SK-N-SH (cell line): Measurements from ENCODE around the gene PICK1. TPM values are rescaled to one million over a fixed set of nuclear protein-coding genes. Genes with fewer than 3 reads are reported as not detected.

ENCODE experiments used
- CTCF ChIA-PET: fragments of 300-600, 350-600 bp; formaldehyde crosslinking; extraction: SDS; loops from one replicate; lab custom pipeline; 2021; lab: Yijun Ruan, JAX
- POLR2A ChIA-PET: fragments of 350-600 bp; sonication (Branson Sonifier 250); formaldehyde crosslinking; extraction: SDS; loops from one replicate; lab custom pipeline; 2020; ENCODE audit warnings: antibody characterized with exemption, inconsistent platforms; lab: Yijun Ruan, JAX
- DNase-seq: peaks from one replicate; pipeline ENCODE4 v3.0.0; 2012
- H2AFZ ChIP-seq: fragments of 200-600 bp; sonication (generic); 2 replicates; pipeline ENCODE4 v1.8.1; 2016; ENCODE audit warnings: antibody characterized with exemption, mild to moderate bottlenecking, low read depth
- H3F3A ChIP-seq: fragments of 200-600 bp; sonication (generic); replicated peaks from 2 replicates; pipeline ENCODE3; 2016; ENCODE audit warnings: antibody characterized with exemption, mild to moderate bottlenecking; ENCODE audit not compliant: insufficient read depth
- H3K27ac ChIP-seq, 2 experiments: fragments of 200-500 bp in 1 of 2; fragments of 200-600 bp in 1 of 2; sonication (Bioruptor generic) in 1 of 2; sonication (generic), shearing (Covaris generic) in 1 of 2; 2 replicates each; pipeline versions ENCODE4 v1.5.1 to v1.6.1; 2014 to 2016; ENCODE audit warnings: low read depth in 2 of 2, inconsistent platforms in 1 of 2, low read length in 1 of 2, mild to moderate bottlenecking in 1 of 2, mixed read lengths in 1 of 2
- H3K27me3 ChIP-seq: fragments of 200-600 bp; sonication (generic), shearing (Covaris generic); 2 replicates; pipeline ENCODE4 v1.6.1; 2016; ENCODE audit warnings: mixed run types; ENCODE audit not compliant: insufficient read depth
- H3K36me3 ChIP-seq, 2 experiments: fragments of 200-500 bp in 1 of 2; fragments of 200-600 bp in 1 of 2; sonication (Bioruptor generic) in 1 of 2; sonication (generic) in 1 of 2; replicated peaks in 1 of 2; 2 replicates each; pipeline versions ENCODE3 to v1.5.1; 2014 to 2016; ENCODE audit warnings: low read length in 1 of 2, mild to moderate bottlenecking in 1 of 2; ENCODE audit not compliant: insufficient read depth in 2 of 2, control insufficient read depth in 1 of 2
- H3K4me1 ChIP-seq, 2 experiments: fragments of 200-500 bp in 1 of 2; fragments of 200-600 bp in 1 of 2; sonication (Bioruptor generic) in 1 of 2; sonication (generic), shearing (Covaris generic) in 1 of 2; 2 replicates each; pipeline versions ENCODE4 v1.5.1 to v1.6.1; 2014 to 2016; ENCODE audit warnings: low read depth in 1 of 2, low read length in 1 of 2, mixed run types in 1 of 2; ENCODE audit not compliant: insufficient read depth in 2 of 2, control insufficient read depth in 1 of 2
- H3K4me2 ChIP-seq: fragments of 200-600 bp; sonication (generic), shearing (Covaris generic); 2 replicates; pipeline ENCODE4 v1.6.1; 2017; ENCODE audit warnings: mixed run types
- H3K4me3 ChIP-seq, 2 experiments: fragments of 200-500 bp in 1 of 2; fragments of 200-600 bp in 1 of 2; sonication (Bioruptor generic) in 1 of 2; sonication (generic), shearing (Covaris generic) in 1 of 2; 2 replicates each; pipeline versions ENCODE4 v1.5.1 to v1.8.1; 2014 to 2016; ENCODE audit warnings: low read depth in 2 of 2, inconsistent platforms in 1 of 2, low read length in 1 of 2, mild to moderate bottlenecking in 1 of 2, mixed read lengths in 1 of 2, moderate library complexity in 1 of 2
- H3K79me2 ChIP-seq: fragments of 200-600 bp; sonication (generic); 2 replicates; pipeline ENCODE4 v1.8.1; 2017; ENCODE audit warnings: mild to moderate bottlenecking; ENCODE audit not compliant: insufficient read depth
- H3K9ac ChIP-seq: fragments of 200-600 bp; sonication (generic); 2 replicates; pipeline ENCODE4 v1.6.1; 2017; ENCODE audit warnings: mixed run types
- H3K9me2 ChIP-seq: fragments of 200-600 bp; sonication (generic); 2 replicates; pipeline ENCODE4 v1.6.1; 2017; ENCODE audit warnings: mixed run types
- H3K9me3 ChIP-seq: fragments of 200-600 bp; sonication (generic); 2 replicates; pipeline ENCODE4 v1.6.1; 2017; ENCODE audit warnings: mixed run types, mild to moderate bottlenecking, moderate library complexity
- H4K20me1 ChIP-seq: fragments of 200-600 bp; sonication (generic); 2 replicates; pipeline ENCODE4 v1.6.1; 2017; ENCODE audit warnings: mild to moderate bottlenecking, mixed run types; ENCODE audit not compliant: insufficient read depth
- CHD2 ChIP-seq: fragments of 150-350 bp; IDR thresholded peaks from 2 replicates; pipeline ENCODE4 v1.6.1; 2018; ENCODE audit warnings: low read length; ENCODE audit not compliant: partially characterized antibody
- CTCF ChIP-seq: fragments of 200-600 bp; sonication (generic); IDR thresholded peaks from 2 replicates; pipeline ENCODE4 v1.6.1; 2017; ENCODE audit warnings: antibody characterized with exemption, mild to moderate bottlenecking, moderate library complexity
- EP300 ChIP-seq, 2 experiments: IDR thresholded peaks; 2 replicates each; pipeline versions ENCODE4 v1.4.0 to v1.6.1; 2012; ENCODE audit warnings: borderline replicate concordance in 1 of 2, low read depth in 1 of 2, low read length in 1 of 2
- EZH2phosphoT487 ChIP-seq: fragments of 200-600 bp; sonication (generic); IDR thresholded peaks from 2 replicates; pipeline ENCODE4 v1.6.1; 2017; ENCODE audit warnings: low read depth, mixed run types, mild to moderate bottlenecking, antibody characterized with exemption, moderate library complexity, borderline replicate concordance
- FOSL2 ChIP-seq: IDR thresholded peaks from 2 replicates; pipeline ENCODE4 v1.4.0; 2012; ENCODE audit warnings: low read depth, mild to moderate bottlenecking, moderate library complexity, borderline replicate concordance
- FOXJ3 ChIP-seq: sonication (generic); formaldehyde crosslinking; IDR thresholded peaks from 2 replicates; pipeline ENCODE4 v1.5.1; 2020; ENCODE audit warnings: mild to moderate bottlenecking, missing genetic modification reagents
- JUND ChIP-seq: IDR thresholded peaks from 2 replicates; pipeline ENCODE4 v1.4.0; 2012
- MAX ChIP-seq: IDR thresholded peaks from 2 replicates; pipeline ENCODE4 v1.4.0; 2012; ENCODE audit warnings: low read depth
- MEF2A ChIP-seq: IDR thresholded peaks from 2 replicates; pipeline ENCODE4 v1.4.0; 2012; ENCODE audit warnings: low read depth, borderline replicate concordance
- MXI1 ChIP-seq: IDR thresholded peaks from 2 replicates; pipeline ENCODE4 v1.6.1; 2012; ENCODE audit warnings: mild to moderate bottlenecking, low read depth, low read length, improper control_type of control experiment
- NFIC ChIP-seq: IDR thresholded peaks from 2 replicates; pipeline ENCODE4 v1.4.0; 2012; ENCODE audit warnings: borderline replicate concordance
- NRF1 ChIP-seq: IDR thresholded peaks from 2 replicates; pipeline ENCODE4 v1.6.1; 2012; ENCODE audit warnings: low read depth, mild to moderate bottlenecking, low read length
- POLR2AphosphoS5 ChIP-seq: IDR thresholded peaks from 2 replicates; pipeline ENCODE4 v1.6.1; 2012; ENCODE audit warnings: low read depth, low read length
- RAD21 ChIP-seq: IDR thresholded peaks from 2 replicates; pipeline ENCODE4 v1.6.1; 2012; ENCODE audit warnings: mild to moderate bottlenecking, low read length
- RCOR1 ChIP-seq: fragments of 150-350 bp; IDR thresholded peaks from 2 replicates; pipeline ENCODE4 v1.6.1; 2017; ENCODE audit warnings: antibody characterized with exemption, low read length
- RFX5 ChIP-seq: IDR thresholded peaks from 2 replicates; pipeline ENCODE4 v1.6.1; 2012; ENCODE audit warnings: mild to moderate bottlenecking, improper control_type of control experiment, low read length
- SMC3 ChIP-seq: IDR thresholded peaks from 2 replicates; pipeline ENCODE4 v1.6.1; 2012; ENCODE audit warnings: low read depth, low read length, improper control_type of control experiment
- TAF1 ChIP-seq: IDR thresholded peaks from 2 replicates; pipeline ENCODE4 v1.6.1; 2012; ENCODE audit warnings: low read depth, mild to moderate bottlenecking, low read length, moderate library complexity, borderline replicate concordance
- USF2 ChIP-seq: fragments of 150-350 bp; IDR thresholded peaks from 2 replicates; pipeline ENCODE4 v1.6.1; 2017; ENCODE audit warnings: antibody characterized with exemption, low read length, low read depth, borderline replicate concordance
- ZBTB33 ChIP-seq: IDR thresholded peaks from 2 replicates; pipeline ENCODE4 v1.4.0; 2012; ENCODE audit warnings: low read depth, borderline replicate concordance
- WGBS: methylation state at CpG from one replicate; pipeline ENCODE4 v1.1.6; 2017; ENCODE audit warnings: low lambda C conversion rate; 5-methylcytosine and 5-hydroxymethylcytosine counted together
- polyA plus RNA-seq, 3 experiments: library from polyadenylated mRNA; depleted of rRNA; stranded (reverse); fragments of >200 nt; gene quantifications; 2 replicates each; pipeline ENCODE4 v1.2.3, GENCODE V29; 2012

The PICK1 gene
- polyA plus RNA-seq, 1 of the 3 experiments (the other 2 are of a cell fraction), result 36.8 TPM

GRCh38 chr22:38088629-38089473 is 31.6 kb downstream of the PICK1 start:
- Histone ChIP-seq H3F3A (no peaks in the 10 kb centered on the region), H3K79me2 (no peaks in the 10 kb centered on the region), H3K4me1 (no peaks in the 10 kb centered on the region), H3K27me3 (no peaks in the 10 kb centered on the region), H2AFZ (no peak overlapping the region), H3K9me2 (no peaks in the 10 kb centered on the region), H3K27ac (no peak overlapping the region), H3K9ac (no peak overlapping the region), H3K4me3 (no peak overlapping the region), H3K9me3 (no peaks in the 10 kb centered on the region), H4K20me1 (no peaks in the 10 kb centered on the region), H3K36me3 (no peaks in the 10 kb centered on the region), H3K4me2 (no peak overlapping the region)
- 40% methylated on average over 1 of the region's 85 CpGs for WGBS
- POLR2A ChIA-PET, result no interaction called here
- DNase-seq, result peak; percentile 61
- CTCF ChIA-PET, result interaction anchor here (1.2 kb wide), 1 partner anchor 11 kb away, joined by 3 read pairs; no protein-coding TSS in a partner anchor
- TF ChIP-seq MXI1 (no peak), CTCF (no peak), CHD2 (no peak), ZBTB33 (no peak), RFX5 (no peak), JUND (no peak), FOSL2 (no peak), FOXJ3 (CRISPR knock-in tag) (no peak), NFIC (no peak), MAX (no peak), RAD21 (no peak), POLR2AphosphoS5 (no peak), EP300 (IDR thresholded peaks at IDR 0.05; ENCODE audit: borderline replicate concordance in 1 of 2, low read depth in 1 of 2, low read length in 1 of 2) (no peak), SMC3 (no peak), TAF1 (no peak), EZH2phosphoT487 (no peak), RCOR1 (no peak), NRF1 (no peak), MEF2A (no peak), USF2 (no peak)
